ELR (cell line): Measurements from ENCODE around the gene ASIC2.

Source experiments
- DNase-seq: peaks from one replicate; pipeline ENCODE4 v3.0.0-alpha.2; 2015; ENCODE audit warnings: low read depth

ASIC2 gene

DNA sequence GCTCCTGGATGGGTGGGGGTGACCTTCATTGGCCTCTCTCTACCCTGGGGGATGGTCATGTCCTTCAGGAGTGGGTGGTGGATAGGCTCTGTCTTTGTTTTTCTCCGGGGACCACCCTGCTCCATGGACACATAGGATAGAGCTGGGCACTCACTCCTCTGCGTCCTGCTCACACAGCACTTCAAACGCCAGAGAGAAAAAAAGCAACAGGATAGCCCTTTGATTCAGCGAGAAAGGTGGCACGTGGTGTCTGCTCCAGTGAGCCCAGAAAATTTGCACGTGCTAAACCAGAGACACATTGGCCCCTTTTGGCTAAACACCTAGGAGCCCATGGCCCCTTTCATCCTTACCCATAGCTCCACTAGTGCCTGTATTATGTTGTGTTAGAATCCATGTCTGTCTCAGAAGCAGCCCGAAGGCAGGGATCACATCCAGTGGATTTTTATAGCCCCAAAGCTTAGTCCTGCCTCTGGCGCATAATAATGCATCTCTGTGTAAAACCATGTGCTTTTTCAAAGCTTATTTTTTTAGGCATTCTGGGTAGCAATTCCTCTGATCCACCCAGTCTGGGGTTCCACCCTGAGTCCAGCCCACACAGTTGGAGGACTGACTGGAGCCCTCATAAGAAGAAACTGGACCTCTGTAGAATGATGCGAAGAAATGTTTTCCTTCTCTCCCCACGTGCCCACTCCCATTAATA is 90.1 kb downstream of the ASIC2 start:
- DNase-seq = no peak

DNA sequence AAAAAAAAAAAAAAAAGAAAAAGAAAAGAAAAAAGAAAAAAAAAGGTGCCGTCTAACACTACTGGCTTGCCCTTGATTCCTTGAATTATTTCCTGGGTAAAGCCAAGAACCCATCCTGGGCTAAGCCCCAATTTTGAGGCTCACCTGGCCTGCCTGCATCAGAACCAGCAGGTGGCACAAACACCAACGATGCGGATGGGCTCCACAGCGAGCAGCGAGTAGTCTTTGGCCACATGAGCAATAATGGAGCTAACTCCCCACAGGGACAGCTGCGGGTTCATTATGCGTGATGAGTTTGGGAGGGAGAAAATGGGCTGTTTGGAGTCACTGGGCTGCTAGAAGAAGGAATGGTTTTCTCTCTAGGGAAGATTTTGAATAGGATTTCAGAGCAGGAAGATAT is 91.1 kb downstream of the ASIC2 start:
- no peak for DNase-seq

DNA sequence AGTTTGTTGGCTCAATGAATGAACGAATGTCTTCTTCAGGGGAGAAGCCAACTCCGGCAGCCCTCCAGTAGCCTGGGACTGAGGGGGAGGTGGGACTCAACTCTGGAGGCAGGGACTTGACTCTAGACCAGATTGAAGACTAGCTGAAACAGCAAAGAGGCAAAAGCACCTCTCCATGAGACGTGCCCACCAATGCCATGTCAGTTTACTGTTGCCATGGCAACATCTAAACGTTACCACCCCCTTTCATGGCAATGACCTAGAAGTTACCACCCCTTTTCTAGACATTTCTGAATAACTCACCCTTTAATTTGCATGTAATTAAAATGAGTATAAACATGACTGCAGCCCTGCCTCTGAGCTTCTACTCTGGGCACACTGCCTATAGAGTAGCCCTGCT is 91.8 kb downstream of the ASIC2 start:
- no peak for DNase-seq

DNA sequence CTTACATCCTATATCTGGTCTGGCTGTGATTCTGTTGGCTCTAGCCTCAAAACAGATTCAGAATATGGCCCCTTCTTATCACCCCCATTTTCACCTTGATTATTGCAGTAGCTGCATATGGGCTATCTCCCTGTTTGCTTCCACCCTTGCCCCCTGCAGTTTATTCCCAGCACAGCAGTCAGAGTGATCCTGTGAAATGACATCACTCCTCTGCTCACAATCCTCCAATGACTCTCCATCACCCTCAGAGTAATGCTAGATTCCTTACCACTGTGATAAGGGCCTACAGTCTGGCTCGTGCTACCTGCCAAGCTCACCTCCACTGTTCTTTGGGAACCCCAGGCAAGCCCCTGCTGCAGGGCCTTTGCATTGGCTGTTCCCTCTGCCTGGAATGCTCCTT is 92.5 kb downstream of the ASIC2 start:
- DNase-seq = no peak

DNA sequence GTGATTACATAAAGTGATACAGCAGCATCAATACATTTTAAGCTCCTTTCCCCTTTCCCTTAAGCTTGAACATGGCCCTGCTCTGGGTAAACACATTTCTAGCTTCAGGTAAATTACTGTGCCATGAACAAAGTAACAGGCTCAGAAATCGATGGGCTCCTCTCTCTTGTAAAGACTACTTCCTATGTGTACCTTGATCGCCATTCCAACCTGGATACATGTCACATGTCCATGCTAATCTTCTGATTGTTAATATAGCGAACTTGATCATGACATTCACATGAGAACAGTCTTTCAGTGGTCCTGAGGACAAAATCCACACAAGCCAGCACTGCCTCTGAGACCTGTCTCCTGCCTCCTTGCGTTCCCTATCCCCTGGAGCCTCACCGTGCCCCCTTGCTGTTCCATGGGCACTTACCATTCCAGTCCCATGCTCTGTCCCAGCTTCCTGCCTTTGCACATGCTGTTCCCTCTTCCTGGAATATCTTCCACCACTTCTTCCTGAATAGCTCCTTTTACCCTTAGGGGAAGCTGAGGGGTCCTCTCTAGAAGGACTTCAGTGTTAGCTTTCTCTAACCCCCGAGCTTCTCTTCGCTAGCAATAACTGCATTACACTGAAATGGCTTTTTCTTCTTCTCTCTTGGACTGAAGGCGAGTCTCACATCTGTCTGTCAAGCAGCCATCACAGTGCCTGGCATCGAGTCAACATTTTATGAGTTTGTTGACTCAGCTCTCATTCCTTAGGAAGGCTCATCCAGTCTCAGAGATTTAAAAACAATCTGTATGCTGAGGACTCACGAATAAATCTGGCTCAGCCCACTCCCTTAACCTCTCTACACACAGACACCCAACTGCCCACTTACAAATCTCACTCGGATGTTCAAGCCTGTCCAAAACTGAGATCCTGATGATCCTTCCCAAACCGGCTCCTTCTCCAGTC is 93.3 kb downstream of the ASIC2 start:
- DNase-seq = no peak

DNA sequence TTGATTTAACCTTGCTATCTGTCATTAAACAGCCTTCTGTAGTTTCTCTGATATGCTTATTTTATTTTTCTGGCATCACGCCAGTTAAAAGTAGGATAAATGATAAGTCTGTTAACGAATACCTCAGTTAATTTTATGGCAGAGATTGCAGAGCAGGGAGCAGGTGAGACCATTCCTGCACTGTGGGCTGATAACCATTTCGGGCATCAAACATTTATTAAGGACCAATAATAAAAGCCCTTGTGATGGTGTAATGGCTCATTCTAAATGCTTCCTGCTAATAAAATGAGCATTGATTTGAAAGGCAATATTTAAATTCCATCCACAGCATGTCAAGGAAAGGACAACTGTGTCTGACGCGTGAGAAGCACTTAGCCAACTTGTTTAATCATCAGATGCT is 94.1 kb downstream of the ASIC2 start:
- DNase-seq = no peak

DNA sequence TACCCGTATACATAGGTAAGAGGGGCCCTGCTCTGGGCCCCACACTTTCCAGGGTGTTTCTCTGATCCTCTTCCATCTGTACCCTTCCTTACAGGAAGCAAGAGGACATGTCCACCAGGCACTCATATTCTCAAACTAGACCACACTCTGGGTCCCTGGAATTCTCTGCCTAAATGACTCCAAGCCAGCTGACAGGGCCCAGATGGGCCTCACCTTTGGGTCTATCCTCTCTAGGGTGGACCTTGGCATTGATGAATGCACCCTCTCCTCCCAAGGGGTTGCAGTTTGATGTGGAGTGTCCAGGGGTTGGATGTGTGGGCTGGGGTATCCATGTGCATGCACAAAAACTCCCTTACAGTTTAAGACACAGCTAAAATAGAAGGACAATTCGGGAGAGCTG is 95.8 kb downstream of the ASIC2 start:
- DNase-seq = no peak

DNA sequence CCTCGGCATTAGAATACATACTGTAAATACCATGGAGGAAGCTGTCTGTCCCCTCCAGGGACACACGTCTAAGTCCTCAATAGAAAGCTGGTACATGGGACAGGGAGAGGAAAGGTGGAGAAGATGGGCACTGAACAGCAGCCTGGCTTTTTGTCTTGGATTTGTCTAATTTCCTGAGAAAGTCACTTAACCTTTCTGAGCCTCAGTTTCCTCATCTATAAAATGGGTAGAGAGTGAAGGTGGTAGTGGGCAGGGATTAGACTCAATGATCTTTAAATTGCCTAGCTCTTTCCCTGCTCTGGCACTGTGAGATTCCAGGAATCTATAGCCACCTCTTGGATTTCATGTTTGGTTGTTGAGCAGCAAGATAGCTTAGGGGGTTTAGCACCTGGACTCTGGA is 96.2 kb downstream of the ASIC2 start:
- no peak for DNase-seq

DNA sequence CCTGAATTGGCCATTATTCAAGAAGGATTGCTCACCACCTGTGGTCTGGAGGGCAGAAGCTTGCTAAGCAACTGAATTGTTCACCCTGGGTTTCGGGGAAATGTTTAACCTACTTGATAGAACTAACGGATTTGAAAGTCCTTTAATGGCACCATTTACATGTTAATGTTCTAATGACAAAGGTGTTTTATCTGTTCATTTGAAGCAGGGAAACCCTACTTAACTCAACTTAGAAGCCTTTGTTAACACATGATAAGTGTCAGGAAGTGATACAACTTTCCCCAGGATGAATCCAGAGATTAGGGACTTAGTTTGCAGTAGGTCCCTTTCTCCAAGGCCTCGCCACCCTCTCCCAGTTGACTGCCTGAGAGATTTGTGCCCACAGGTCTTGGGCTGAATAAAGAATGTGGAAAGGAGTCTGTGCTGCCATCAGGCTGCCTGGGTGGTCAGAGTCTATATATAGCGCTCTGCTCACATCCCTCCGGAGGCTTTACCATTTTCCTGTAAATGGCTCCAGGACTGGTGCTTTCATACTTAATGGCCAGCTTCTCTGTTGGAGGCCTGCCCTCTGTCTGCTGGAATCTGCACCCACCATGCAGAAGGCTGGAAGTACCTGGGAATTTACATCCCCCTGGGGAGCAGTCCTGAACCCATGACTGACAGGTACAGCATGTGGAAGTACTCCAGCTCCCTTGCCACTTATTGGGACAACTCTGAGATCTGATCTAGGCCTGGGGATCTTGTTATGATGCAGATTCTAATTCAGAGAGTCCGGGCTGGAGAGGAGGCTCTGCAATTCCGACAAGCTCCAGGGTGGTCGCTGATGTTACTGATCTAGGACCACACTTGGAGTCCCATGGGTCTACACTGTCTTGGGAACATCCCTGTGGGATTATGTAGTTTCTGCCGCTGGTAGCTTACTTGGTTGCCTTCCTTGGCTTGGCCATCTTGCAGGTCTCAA is 99.9 kb downstream of the ASIC2 start:
- no peak for DNase-seq

DNA sequence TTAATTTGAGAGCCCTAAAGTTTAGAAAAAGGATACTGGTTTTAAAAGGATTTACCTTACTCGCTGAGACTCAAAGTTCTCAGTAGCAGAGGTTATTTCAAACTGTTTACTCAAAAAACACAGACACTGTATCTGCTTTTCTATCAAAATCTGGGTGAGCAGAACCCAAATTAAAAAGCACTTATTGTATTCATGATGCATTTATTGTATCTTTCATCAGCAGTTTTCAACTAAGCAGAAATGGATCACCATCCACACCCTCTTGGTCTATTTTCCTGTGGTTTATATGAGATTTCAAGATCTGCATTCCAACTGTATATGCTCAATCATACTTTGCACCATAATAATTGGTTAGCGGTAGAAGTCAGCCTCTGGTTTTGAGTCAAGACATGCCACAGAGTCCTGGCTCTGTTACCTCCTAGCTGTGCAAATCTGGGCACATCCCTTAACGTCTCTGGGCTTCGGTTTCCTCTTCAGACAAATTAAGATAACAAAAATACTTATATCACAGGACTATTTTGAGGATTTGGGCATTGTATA is 109.5 kb downstream of the ASIC2 start:
- no peak for DNase-seq

DNA sequence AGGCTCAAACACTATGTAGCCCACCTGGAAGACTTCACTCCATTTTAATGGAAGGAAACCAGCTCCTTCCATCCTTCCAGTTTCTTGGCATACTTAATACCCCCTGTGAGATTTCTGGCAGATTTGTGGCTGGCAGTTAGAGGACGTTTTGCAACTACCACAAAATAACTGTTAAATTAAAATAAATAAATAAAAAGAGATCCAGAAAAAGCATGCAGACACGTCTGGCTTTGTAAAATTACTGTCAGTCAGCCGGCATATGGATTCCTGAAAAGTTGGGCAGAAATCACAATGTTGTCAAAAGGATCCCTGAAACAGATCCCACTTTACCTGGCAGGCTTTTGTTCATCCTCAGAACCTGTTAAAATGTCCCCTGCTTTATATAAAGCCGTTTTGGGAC is 113.9 kb downstream of the ASIC2 start:
- DNase-seq = no peak

DNA sequence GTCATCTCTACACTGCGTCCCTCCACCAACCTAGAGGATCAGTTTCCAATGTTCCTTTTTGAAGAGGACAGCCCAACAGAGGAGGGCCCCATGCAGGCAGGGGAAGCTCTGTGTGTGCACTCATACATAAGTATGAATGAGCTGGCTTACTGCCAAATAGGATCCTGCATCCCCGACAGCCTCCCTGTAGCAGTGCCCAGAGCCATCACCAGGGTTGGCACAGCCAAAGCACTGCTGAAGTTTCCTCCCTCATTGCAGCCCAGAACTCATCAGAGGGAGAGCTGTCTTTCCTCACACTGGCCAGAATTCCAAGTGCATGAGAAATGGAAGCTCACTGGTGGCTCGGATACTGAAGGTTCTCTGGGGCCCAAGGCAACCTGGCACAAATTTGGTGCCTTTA is 114.4 kb downstream of the ASIC2 start:
- DNase-seq = no peak

DNA sequence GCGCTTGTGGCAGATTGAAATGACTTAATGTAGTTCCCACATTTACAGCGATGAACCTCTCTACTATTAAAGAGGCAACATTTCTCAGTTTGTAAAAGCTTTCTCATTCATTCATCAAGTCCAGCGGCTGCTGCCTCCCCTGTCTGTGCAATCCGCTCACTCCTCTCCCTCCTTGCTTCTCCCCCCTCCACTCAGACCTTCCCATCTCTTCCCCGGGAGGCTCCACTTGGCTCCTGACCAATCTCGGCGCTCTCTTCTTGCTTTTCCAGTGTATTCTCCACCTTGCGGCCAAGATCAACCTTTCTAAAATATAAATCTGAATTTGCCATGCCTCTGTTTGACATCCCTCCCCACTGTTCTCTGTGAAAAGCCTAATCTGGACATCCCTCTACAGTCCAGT is 117.5 kb downstream of the ASIC2 start:
- no peak for DNase-seq

DNA sequence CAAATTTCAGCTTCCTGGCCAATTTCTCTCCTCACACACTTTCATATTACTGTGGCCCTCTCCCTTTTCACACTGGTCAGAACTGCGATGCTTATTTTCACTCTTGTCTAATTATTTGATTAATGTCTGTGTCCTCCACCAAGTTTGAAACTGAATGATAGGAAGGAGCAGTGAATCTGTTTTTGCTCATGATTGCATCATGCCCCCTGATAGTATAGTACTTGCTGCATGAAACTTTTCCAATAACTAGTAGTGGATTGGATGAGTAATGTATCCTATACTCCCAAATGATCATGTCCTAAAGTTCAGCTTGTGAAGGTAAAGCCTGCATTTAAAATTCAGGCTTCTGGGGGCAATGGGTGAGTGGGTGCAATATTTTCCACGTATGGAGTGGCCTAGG is 121.2 kb downstream of the ASIC2 start:
- DNase-seq = no peak

DNA sequence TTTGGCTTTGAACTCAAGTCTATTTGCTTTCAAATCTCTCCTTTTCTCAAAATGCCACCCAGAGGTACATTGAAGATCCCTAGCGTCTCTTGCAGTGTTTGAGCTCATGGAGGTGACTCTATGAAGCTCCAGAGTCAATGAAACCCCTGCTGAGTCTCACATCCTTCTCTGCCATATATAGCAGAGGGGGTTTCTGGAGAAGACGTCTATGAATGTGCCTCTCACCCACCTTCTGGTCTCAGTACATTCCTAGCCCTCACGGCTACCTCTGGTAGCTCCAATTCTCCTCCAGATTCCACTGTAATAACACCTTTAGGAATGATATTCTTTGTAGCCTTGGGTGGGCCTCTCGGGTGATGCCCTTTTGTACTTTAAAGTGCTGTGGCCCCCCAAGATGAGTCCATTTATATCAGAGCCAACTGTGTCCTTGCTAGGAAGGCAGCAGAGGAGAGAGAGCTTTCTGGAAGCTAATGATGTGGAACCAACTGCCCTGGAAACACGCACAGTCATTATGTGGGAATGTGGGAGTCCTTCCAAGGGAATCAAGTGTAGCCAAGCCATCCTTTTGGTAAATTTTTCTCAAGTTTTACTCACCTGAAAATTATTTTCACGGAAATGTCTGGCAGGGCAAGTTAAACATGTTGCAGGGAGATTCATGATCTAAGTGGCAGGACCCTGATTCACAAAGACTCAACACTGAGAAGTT is 123.4 kb downstream of the ASIC2 start:
- no peak for DNase-seq

DNA sequence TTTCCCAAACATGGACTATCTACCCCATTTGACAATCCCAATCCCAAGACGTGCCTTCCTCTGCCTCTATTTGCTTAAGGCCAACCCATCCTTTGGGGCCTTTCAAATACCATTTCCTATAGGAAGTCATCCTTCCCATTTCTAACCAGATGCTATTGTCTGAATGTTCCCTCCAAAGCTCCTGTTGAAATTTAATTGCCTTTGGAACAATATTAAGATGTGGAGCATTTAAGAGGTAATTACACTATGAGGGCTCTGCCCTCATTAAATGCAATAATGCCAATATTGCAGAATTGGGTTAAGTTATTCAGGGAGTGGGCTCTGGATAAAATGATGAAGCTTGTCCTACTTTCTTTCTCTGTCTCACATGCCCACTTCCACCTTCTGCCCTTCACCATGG is 125.4 kb downstream of the ASIC2 start:
- DNase-seq = no peak

DNA sequence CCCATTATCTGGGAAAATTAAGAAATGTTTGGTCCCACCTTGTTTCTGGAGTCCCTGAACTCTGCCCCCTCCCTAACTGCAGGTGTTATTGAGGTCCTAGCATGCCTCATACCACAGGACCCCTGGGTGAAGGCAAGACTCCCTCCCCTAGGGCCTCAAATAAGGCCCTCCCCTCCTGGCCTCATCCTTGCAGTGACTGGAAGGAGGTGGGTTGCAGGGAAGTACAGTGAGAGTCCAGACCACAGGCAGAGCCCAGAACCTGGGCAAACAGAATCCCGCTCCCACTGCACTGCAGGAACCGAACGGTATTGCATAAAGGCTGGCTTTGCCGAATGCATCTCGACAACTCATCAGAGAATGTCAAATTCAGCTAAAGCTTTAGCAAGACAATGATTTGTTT is 126.6 kb downstream of the ASIC2 start:
- DNase-seq = no peak

DNA sequence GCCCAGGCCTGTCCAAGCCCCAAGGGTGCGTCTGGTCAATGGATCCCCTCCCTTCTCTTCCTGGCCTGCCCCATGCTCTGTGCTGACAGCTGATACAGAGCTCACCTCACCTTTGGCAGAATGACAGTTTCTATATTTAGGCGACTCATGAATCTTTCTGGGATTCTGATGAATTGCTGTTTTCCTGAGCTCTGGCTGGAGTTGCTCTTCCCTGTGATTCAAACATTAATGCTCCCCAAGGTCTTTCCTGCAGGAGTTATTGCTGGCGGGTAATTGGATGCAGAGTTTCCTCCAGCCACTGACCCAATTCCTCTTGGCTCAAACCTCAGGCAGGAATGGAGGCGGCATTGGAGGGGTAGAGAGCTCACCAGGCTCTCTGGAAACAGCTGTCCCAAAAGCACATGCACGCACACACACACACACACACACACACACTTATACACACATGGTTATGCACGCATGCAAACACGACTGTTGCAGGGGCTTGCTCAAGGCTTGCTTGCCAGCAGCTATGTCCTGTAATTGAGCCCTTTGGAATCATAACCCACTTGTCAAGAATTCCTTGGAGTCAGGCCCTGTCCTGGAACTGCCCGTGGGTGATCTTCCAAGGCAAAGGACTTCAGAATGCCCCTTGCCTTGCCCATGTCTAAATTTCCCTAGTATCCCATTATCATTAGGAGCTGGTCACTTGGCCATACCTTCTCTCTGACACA is 128.8 kb downstream of the ASIC2 start:
- no peak for DNase-seq

DNA sequence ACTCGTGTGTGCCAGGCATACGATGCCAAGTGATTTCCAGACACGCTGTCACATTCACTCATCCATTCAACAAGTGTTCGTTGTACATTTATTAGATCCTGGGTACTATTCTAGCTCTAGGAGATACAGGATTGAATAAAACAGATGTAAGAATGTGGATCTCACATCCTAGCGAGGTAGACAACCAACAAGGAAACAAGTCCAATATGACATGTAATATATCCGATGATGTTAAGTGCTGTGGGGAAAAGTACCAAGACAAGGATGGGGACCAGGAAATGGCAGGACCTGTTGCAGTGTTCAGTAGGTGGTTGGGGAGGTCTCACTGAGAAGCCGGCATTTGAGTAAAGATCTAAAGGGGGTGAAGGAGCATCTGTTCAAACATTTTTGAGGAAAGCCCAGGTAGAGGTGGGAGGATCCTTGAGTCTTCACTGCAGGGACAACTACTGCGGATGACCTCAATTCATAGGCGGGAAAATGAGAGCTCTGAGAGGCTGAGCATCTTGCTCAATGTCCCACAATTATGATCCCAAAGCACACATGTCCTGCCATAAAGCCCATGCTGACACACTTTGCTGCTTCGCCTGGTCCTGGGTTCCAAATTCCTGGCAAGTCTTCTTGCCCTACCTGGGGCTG is 129.4 kb downstream of the ASIC2 start:
- DNase-seq = no peak

DNA sequence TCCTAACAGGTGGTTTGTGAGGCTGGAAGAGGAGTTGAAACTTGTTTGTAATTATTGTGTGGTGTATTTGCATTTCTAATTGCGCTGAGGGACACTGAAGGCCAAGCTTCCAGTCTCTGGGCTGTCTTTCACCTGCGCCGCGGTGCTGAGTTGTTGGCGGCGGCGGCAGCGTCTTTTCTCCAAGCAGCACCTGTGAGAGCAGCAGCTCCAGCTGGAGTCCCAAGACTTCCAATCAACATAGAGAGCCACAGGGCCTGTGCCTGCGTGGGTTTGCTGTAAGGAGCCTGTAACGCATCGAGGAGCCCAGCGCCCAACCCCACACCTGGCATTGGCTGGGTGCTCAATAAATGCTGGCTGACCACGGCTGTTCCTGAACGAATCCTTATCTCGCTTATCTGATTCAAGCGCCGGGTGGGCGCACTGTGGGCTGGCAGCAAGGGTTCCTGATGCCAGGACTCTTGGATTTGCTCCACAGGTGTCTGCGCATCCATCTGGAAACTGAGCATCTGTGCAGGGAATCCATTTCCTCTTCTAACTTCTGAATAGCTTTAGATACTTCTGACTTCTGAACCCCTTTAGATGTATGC is 138.1 kb downstream of the ASIC2 start:
- DNase-seq = no peak
